IPS-NIHi7 (cell line): ENCODE results near the gene CYP3A7.
"Not testable (repeated sequence)": the region's sequence is repeated elsewhere in the genome, so short reads cannot be mapped to it uniquely, and the experiment has no call there.

ENCODE experiments used
- DNase-seq: peaks from one replicate; pipeline ENCODE4 v3.0.0; 2012; ENCODE audit warnings: mixed read lengths; ENCODE audit errors: extremely low spot score

The CYP3A7 gene

DNA sequence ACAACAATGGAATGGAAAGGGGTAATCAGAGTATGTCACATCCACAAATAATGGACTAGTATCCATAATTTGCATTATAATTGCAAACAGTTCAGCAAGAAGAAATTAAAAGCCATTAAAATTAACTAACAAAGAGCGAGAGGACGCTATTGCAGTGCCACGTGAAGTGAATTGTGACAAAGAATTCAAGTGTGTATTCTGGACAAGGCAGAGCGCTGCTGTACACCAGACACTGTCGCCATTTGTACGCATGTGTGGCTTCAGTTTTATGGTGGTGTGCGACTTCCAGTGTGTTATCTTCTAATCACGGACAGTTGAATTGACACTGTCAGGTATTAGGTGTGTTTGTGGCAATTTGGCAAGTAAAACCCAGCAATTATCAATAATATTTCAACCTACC lies 66.5 kb downstream of the CYP3A7 start:
- DNase-seq: no peak

DNA sequence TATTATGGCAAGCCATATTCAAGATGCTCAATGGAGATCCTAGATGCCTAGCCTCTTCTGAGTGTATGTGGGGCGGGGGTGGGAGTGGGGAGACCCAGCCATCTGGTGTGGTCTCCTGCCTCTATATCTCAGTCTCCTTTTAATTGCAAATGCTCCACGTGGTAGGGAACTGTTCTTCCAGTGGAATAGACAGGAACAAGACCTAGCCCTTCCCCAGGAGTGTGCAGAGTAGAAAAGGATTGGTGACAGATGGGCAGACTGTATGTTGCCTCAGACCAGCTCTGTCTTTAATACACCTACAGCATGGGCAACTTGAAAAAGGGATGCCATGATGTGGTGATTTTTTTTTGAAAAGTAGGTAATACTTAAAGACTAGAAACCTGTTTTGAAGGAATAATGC lies 67.8 kb downstream of the CYP3A7 start:
- DNase-seq: no peak

DNA sequence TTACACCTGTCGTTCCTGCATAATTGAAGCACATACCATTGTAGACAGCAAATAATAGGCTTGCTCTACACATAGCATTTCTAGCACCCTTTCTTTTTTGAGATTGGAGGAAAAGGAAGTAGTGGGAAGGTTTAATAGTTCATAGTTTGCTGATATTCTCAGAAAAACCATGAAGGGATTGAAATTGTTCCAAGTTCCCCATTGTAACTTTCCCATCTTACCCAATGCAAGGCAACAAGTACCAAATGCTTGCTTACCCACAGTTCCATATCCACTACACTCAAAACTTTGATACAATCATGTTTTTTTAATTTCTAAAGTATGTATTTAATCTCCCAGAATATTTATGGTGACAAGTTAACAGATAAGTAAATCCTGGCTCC lies 69.0 kb downstream of the CYP3A7 start:
- DNase-seq: no peak

DNA sequence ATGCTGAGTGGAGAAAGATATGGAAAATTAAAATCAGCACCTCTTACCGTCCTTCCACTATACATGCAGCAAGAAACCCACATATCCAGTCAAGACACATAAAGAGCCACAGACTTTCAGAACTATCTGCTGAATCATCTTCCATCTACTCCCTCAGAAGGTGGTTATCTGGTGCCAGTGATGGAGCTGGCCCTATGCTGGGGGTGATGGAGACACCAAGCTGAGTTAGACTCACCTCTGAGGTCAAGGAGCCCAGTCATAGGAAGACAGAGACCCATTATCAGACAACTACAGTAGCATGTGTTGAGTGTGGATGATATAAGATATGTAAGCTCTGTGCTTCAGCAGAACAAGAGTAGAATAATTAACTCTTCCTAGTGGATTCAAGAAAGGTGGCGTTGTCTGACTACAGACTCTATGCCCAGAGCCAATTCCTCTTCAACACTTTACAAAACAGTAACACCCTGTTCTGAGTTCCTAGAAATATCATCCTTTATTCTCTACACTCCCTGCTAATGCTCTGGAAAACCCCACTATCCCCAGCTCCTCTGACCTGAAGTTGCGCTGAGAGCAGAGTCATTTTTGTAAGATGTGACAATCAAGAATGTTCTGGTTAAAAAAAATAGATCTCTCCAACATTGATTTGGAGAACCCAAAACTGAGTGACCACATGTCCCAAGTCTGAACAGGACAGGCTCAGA lies 69.5 kb downstream of the CYP3A7 start:
- DNase-seq: no peak

DNA sequence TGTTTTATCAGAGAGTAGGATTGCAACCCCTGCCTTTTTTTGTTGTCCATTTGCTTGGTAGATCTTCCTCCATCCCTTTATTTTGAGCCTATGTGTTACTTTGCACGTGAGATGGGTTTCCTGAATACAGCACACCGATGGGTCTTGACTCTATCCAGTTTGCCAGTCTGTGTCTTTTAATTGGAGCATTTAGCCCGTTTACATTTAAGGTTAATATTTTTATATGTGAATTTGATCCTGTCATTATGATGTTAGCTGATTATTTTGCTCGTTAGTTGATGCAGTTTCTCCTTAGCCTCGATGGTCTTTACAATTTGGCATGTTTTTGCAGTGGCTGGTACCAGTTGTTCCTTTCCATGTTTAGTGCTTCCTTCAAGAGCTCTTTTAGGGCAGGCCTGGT lies 77.1 kb downstream of the CYP3A7 start:
- not testable (repeated sequence) for DNase-seq
